Renal cortex interstitium (tissue), 11 donors: ENCODE measurements around the gene SHCBP1L. TPM values are rescaled to one million over a fixed set of nuclear protein-coding genes. Genes with fewer than 3 reads are reported as not detected.

Experiments
- DNase-seq, 11 donors: peaks; one replicate each; pipeline ENCODE4 v3.0.0-alpha.2; 2013; ENCODE audit warnings: low read depth in 9 of 11, low spot score in 4 of 11; ENCODE audit errors: extremely low read depth in 1 of 11
- polyA plus RNA-seq, 3 donors: library from polyadenylated mRNA; unstranded; fragments of 120-200 nt; gene quantifications; one replicate each; pipeline ENCODE4 v1.2.1, GENCODE V29; 2013; ENCODE audit not compliant: insufficient read length in 3 of 3

The SHCBP1L gene
- polyA plus RNA-seq, 3 donors, result 0.25 to 0.62 (median 0.50) TPM

GRCh38 chr1:182860658-182861057 is 92.3 kb downstream of the SHCBP1L start:
- DNase-seq, result no peak

- no peak for DNase-seq
Measured at GRCh38 chr1:182857212-182857611, 95.8 kb downstream of the SHCBP1L start.

- DNase-seq, result no peak
Measured at GRCh38 chr1:182855911-182856310, 97.1 kb downstream of the SHCBP1L start.

- no peak for DNase-seq
Measured at GRCh38 chr1:182851825-182852224, 101.1 kb downstream of the SHCBP1L start.

- no peak for DNase-seq
Measured at GRCh38 chr1:182850319-182850718, 102.6 kb downstream of the SHCBP1L start.

Other genes starting within 250 kb of the SHCBP1L start
- 1 to 10 TPM; 8.1 to 8.8 (median 8.4) TPM for gene NPL, start 163.4 kb downstream of the SHCBP1L start, polyA plus RNA-seq
- 100 to 1,000 TPM; 266 to 281 (median 278) TPM for gene DHX9, start 113.8 kb downstream of the SHCBP1L start, polyA plus RNA-seq
- gene LAMC1, start 70.3 kb upstream of the SHCBP1L start, polyA plus RNA-seq, result 100 to 1,000 TPM; 286 to 314 (median 310) TPM
- 1 to 10 TPM; 4.8 to 7.4 (median 6.0) TPM for gene LAMC2, start 233.1 kb upstream of the SHCBP1L start, polyA plus RNA-seq